Ascending aorta (tissue), 2 donors: ENCODE measurements around the gene SUGP1. TPM values are rescaled to one million over a fixed set of nuclear protein-coding genes. Genes with fewer than 3 reads are reported as not detected.

Experiments
- DNase-seq, 2 donors: peaks; one replicate each; pipeline ENCODE4 v3.0.0-alpha.2; 2019; ENCODE audit warnings: low spot score in 2 of 2
- H3K27ac ChIP-seq, 2 donors: fragments of 200-600 bp; sonication (generic); one replicate each; pipeline ENCODE4 v1.5.1; 2016 to 2017; ENCODE audit warnings: mild to moderate bottlenecking in 1 of 2
- H3K27me3 ChIP-seq: fragments of 200-600 bp; sonication (generic); one replicate; pipeline ENCODE4 v1.5.1; 2017
- H3K36me3 ChIP-seq, 2 donors: fragments of 200-600 bp; sonication (generic); one replicate each; pipeline ENCODE4 v1.5.1; 2016
- H3K4me1 ChIP-seq, 2 donors: fragments of 200-600 bp; sonication (generic); one replicate each; pipeline ENCODE4 v1.5.1; 2016 to 2017; ENCODE audit warnings: mild to moderate bottlenecking in 1 of 2
- H3K4me3 ChIP-seq, 2 donors: fragments of 200-600 bp; sonication (generic); one replicate each; pipeline ENCODE4 v1.5.1; 2016 to 2017; ENCODE audit warnings: mild to moderate bottlenecking in 1 of 2
- H3K9me3 ChIP-seq, 2 donors: fragments of 200-600 bp; sonication (generic); one replicate each; pipeline ENCODE4 v1.5.1; 2016
- intact Hi-C: fragments of 100-400 bp; cut with DNase I; formaldehyde crosslinking; loops from one replicate; pipeline ENCODE4 v1.15.1; 2023
- total RNA-seq: library from RNA; depleted of rRNA; stranded (reverse); fragments of >200 nt; gene quantifications from one replicate; pipeline ENCODE4 v1.1.0, GENCODE V29; 2016
- TF ChIP-seq, protein P1 (sequence below), 3 experiments: fragments of 200-600 bp in 2 of 3; fragments of 450-650 bp in 1 of 3; sonication (generic) in 2 of 3; IDR thresholded peaks; one replicate each; pipeline ENCODE4 v1.5.1; 2016 to 2019; ENCODE audit warnings: antibody characterized with exemption in 3 of 3, mild to moderate bottlenecking in 1 of 3, moderate library complexity in 1 of 3

The SUGP1 gene
- total RNA-seq, 1 donor from 2014 or later = 42.9 TPM

DNA sequence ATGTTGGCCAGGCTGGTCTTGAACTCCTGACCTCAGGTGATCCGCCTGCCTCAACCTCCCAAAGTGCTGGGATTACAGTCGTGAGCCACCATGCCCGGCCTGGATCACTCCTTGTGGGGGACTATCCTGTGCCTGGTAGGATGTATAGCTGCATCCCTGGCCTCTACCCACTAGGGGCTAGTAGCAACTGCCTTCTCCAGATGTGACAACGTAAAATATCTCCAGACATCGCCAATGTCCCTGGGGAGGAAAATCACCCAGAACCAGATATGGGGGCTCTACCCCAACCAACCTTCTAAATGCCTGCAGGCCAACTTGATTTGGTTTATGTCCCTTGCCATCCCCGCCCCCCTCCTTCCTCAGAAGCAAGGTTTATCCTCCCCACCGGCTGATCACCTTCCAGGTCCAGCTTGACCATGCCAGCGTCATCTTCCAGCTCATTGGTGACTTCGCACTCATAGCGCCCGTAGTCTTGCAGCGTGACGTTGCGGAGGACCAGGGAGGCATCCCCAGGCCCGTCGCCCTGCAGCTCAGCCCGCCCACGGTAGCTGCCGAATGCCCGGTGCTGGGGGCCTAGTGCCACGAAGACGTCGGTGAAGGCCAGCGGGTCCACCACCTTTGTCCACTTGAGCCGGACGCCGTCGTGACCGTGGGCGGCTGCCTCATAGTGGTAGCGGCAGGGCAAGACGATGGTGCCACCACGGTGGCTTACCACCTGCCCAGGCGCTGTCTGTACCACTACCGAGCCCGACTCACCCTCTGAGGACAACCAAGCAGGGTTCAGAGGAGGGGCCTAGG, 59.7 kb downstream of the SUGP1 start:
- Histone ChIP-seq H3K27me3 (peaks cover 5% of the 10 kb centered on the region), H3K36me3 (no peaks in the 10 kb centered on the region), H3K27ac (no peak overlapping the region), H3K9me3 (no peaks in the 10 kb centered on the region), H3K4me1 (no peaks in the 10 kb centered on the region), H3K4me3 (no peak overlapping the region)
- intact Hi-C loops = no loop called here
- TF ChIP-seq, protein P1, sequence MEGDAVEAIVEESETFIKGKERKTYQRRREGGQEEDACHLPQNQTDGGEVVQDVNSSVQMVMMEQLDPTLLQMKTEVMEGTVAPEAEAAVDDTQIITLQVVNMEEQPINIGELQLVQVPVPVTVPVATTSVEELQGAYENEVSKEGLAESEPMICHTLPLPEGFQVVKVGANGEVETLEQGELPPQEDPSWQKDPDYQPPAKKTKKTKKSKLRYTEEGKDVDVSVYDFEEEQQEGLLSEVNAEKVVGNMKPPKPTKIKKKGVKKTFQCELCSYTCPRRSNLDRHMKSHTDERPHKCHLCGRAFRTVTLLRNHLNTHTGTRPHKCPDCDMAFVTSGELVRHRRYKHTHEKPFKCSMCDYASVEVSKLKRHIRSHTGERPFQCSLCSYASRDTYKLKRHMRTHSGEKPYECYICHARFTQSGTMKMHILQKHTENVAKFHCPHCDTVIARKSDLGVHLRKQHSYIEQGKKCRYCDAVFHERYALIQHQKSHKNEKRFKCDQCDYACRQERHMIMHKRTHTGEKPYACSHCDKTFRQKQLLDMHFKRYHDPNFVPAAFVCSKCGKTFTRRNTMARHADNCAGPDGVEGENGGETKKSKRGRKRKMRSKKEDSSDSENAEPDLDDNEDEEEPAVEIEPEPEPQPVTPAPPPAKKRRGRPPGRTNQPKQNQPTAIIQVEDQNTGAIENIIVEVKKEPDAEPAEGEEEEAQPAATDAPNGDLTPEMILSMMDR (IDR thresholded peaks at IDR 0.05) = no peak
- DNase-seq = no peak

DNA sequence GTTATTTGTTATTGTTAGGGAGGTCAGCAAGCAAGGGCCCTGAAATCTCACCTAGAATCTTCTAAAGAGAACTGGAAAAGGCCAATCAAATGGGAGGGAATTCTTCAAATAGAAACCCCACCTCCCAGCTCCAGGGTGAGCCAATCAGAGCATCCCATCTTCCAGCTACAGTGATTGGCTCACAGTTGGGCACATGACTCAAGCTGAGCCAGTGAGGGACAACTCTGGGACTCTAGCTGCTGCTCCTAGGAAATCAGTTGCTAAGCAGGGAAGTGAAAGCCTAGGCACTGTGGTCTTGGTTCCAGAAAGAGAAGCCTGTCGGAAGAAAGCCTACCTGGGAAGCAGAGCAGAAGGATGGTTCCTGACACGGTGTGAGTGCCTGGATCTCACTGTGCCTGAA, 60.6 kb downstream of the SUGP1 start:
- no peak for DNase-seq
- TF ChIP-seq, protein P1 (IDR thresholded peaks at IDR 0.05) = no peak
- H3K4me3 ChIP-seq = no peak overlapping the region
- H3K27ac ChIP-seq = no peak overlapping the region
- peaks cover 5% of the 10 kb centered on the region for H3K27me3 ChIP-seq
- H3K36me3 ChIP-seq = no peaks in the 10 kb centered on the region
- H3K9me3 ChIP-seq = no peaks in the 10 kb centered on the region
- intact Hi-C loops = no loop called here
- H3K4me1 ChIP-seq = no peaks in the 10 kb centered on the region

DNA sequence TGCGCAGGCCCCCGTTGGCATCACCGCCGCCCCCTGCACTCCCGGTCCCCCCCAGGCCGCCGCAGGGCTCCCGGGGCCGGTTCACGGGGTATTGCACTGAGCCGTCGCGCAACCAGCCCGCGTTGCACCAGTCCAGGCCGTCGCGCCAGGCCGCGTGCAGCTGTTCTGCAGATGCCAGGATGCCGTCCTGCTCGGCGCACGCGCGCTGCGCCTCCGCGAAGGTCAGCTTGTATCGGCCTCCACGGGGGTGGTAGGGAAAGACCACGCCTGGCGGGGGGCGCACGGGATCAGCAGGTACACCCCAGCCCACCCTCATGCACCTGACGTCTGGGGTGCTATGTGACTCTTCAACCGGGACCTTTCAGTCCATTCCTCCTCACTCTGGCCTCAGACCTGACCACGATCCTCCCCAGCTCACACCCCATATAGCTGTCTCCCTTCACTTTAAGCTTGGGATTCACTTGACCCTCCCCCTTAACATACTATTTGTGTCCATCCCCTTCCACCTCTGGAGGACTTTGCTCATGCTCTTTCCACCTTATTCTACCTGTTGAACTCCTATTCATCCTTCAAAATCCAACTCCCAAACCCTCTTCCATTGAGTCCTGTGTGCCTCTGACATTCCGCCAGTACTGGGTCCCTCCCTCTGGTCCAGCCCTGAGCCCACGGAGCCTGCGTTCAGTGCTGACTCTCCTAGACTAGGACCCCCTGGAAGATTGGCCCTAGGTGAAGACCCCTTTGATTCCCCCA, 61.5 kb downstream of the SUGP1 start:
- H3K27ac ChIP-seq = no peak overlapping the region
- no peaks in the 10 kb centered on the region for H3K36me3 ChIP-seq
- TF ChIP-seq, protein P1 (IDR thresholded peaks at IDR 0.05) = no peak
- DNase-seq = no peak
- no peak overlapping the region for H3K4me3 ChIP-seq
- intact Hi-C loops = no loop called here
- H3K9me3 ChIP-seq = no peaks in the 10 kb centered on the region
- no peaks in the 10 kb centered on the region for H3K4me1 ChIP-seq
- H3K27me3 ChIP-seq = peaks cover 5% of the 10 kb centered on the region

DNA sequence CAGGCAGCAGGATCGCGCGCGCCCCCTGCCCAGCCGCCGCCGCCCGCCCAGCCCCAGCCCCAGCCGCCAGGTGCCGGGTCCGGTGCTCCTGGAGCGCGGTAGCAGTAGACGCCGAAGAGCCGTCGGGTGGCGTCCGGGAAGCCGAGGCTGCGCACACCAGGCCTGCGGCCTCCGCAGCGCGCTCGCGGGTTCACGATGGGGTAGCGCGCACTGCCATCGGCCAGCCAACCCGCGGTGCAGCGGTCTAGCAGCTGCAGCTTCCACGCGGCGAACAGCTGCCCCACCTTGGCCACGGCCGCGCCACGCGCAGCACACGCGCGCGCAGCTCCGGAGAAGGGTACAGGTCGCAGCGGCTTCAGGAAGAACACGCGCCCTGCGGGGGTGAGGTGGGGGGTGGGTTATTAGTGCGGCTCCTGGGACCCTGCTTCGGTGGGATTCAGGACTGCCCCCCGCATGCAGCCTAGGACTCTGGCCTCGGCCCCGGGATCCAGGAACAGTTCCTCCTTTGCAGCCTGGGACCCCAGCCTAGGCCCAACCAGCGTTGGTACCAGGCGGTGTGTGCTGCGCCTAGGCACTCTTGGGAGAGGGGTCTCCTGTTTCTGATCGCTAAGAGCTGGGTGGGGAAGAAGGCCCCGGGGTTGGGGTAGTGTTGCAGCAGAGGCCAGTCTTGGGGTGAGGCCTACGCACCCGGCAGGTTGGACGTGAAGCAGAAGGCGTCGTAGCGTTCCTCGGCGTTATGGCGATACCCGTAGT, 62.3 kb downstream of the SUGP1 start:
- Histone ChIP-seq H3K27ac (no peak overlapping the region), H3K4me3 (no peak overlapping the region), H3K4me1 (no peaks in the 10 kb centered on the region), H3K27me3 (peaks cover 5% of the 10 kb centered on the region), H3K36me3 (no peaks in the 10 kb centered on the region), H3K9me3 (no peaks in the 10 kb centered on the region)
- TF ChIP-seq, protein P1 (IDR thresholded peaks at IDR 0.05) = no peak
- intact Hi-C loops = no loop called here
- DNase-seq = no peak

DNA sequence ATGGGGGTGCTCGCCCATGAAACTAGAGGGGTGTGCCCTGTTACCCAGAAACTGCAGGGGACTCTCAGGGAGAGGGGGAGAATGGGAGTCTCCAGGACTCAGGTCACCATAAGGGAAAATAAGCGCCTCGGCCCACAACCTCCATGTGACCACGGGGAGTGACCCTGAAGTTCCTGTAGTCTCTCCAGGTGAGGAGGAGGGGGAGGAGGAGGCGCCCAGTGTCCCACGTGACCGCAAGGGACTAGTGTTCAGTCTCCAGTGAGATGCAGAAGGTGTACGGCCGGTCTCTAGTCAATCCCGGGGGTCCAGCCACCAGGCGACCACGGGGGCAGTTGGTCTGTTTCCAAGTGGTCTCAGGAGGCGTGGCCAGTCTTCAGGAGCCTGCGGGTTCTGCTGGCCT, 63.2 kb downstream of the SUGP1 start:
- intact Hi-C loops = no loop called here
- no peak overlapping the region for H3K4me3 ChIP-seq
- no peaks in the 10 kb centered on the region for H3K4me1 ChIP-seq
- TF ChIP-seq, protein P1 (IDR thresholded peaks at IDR 0.05) = no peak
- no peaks in the 10 kb centered on the region for H3K9me3 ChIP-seq
- no peaks in the 10 kb centered on the region for H3K36me3 ChIP-seq
- DNase-seq = no peak
- no peak overlapping the region for H3K27ac ChIP-seq
- peaks cover 5% of the 10 kb centered on the region for H3K27me3 ChIP-seq
